Esophagus muscularis mucosa (tissue), 4 donors: ENCODE results near the gene CDKN2A. TPM values are rescaled to one million over a fixed set of nuclear protein-coding genes. Genes with fewer than 3 reads are reported as not detected.
"Not testable (repeated sequence)": the region's sequence is repeated elsewhere in the genome, so short reads cannot be mapped to it uniquely, and the experiment has no call there.

Experiments
- DNase-seq: peaks from one replicate; pipeline ENCODE4 v3.0.0-alpha.2; 2017; ENCODE audit errors: extremely low spot score
- H3K27ac ChIP-seq, 4 donors: fragments of 200-600 bp; sonication (generic); replicated peaks in 1 of 4; 1 replicate in 3 of 4; 2 replicates in 1 of 4; pipeline ENCODE4 v1.5.1; 2016 to 2019; ENCODE audit warnings: mild to moderate bottlenecking in 1 of 4
- H3K27me3 ChIP-seq, 4 donors: fragments of 200-600 bp; sonication (generic); one replicate each; pipeline versions ENCODE4 v1.5.1 to v1.6.0; 2016 to 2019
- H3K36me3 ChIP-seq, 4 donors: fragments of 200-600 bp; sonication (generic); one replicate each; pipeline ENCODE4 v1.5.1; 2016 to 2019
- H3K4me1 ChIP-seq, 4 donors: fragments of 200-600 bp; sonication (generic); one replicate each; pipeline ENCODE4 v1.5.1; 2016 to 2019
- H3K4me3 ChIP-seq, 4 donors: fragments of 200-600 bp; sonication (generic); 1 replicate in 2 of 4; 2 replicates in 2 of 4; pipeline ENCODE4 v1.5.1; 2016 to 2019; ENCODE audit warnings: mild to moderate bottlenecking in 4 of 4, moderate library complexity in 1 of 4
- H3K9me3 ChIP-seq, 4 donors: fragments of 200-600 bp; sonication (generic); 1 replicate in 3 of 4; 2 replicates in 1 of 4; pipeline ENCODE4 v1.5.1; 2016 to 2019
- CTCF ChIP-seq, 3 experiments: fragments of 200-600 bp in 2 of 3; fragments of 450-650 bp in 1 of 3; sonication (generic) in 2 of 3; IDR thresholded peaks; one replicate each; pipeline ENCODE4 v1.5.1; 2017 to 2019; ENCODE audit warnings: antibody characterized with exemption in 3 of 3, mild to moderate bottlenecking in 2 of 3, moderate library complexity in 1 of 3
- EP300 ChIP-seq: sonication (generic); formaldehyde crosslinking; IDR thresholded peaks from one replicate; pipeline ENCODE4 v1.6.1; 2017; ENCODE audit warnings: antibody characterized with exemption
- POLR2A ChIP-seq: fragments of 450-650 bp; IDR thresholded peaks from one replicate; pipeline ENCODE4 v1.6.1; 2017; ENCODE audit warnings: antibody characterized with exemption, moderate library complexity, mild to moderate bottlenecking, low read depth
- POLR2AphosphoS5 ChIP-seq, 2 donors: sonication (generic); formaldehyde crosslinking; IDR thresholded peaks; one replicate each; pipeline ENCODE4 v1.6.1; 2017; ENCODE audit warnings: antibody characterized with exemption in 2 of 2
- WGBS: methylation state at CpG from one replicate; pipeline ENCODE4 v1.1.5; 2018; 5-methylcytosine and 5-hydroxymethylcytosine counted together
- intact Hi-C: fragments of 100-400 bp; cut with DNase I; formaldehyde crosslinking; loops from one replicate; pipeline ENCODE4 v1.15.1; 2023
- total RNA-seq, 4 donors: library from RNA; depleted of rRNA; stranded (reverse); fragments of >200 nt; gene quantifications; one replicate each; pipeline versions ENCODE4 v1.1.0 to v1.2.1, GENCODE V29; 2016

Gene CDKN2A
- total RNA-seq, 4 donors from 2014 or later = 3.1 to 6.0 (median 4.4) TPM

- peaks cover 10 to 17% (median 16%) of the 10 kb centered on the region in 4 donors for H3K4me1 ChIP-seq
- peaks cover 0 to 44% (median 18%) of the 10 kb centered on the region in 4 donors for H3K27me3 ChIP-seq
- TF ChIP-seq POLR2A (no peak), POLR2AphosphoS5 (IDR thresholded peaks at IDR 0.05) (no peak), CTCF (IDR thresholded peaks at IDR 0.05) (no peak), EP300 (no peak)
- DNase-seq = no peak
- intact Hi-C loops = no loop called here
- no peaks in the 10 kb centered on the region for H3K36me3 ChIP-seq
- 100% methylated on average over 2 of the region's 2 CpGs for WGBS
- no peak overlapping the region for H3K27ac ChIP-seq
- peaks cover 0 to 3% (median 0%) of the 10 kb centered on the region in 4 donors for H3K9me3 ChIP-seq
- no peak overlapping the region for H3K4me3 ChIP-seq
Observed at GRCh38 chr9:21961569-21961968, 32.6 kb downstream of the CDKN2A start.

- H3K9me3 ChIP-seq, H3K27ac ChIP-seq, DNase-seq, H3K36me3 ChIP-seq, H3K4me1 ChIP-seq, intact Hi-C loops, H3K4me3 ChIP-seq: not testable (repeated sequence)
- peaks cover 0 to 21% (median 0%) of the 10 kb centered on the region in 4 donors for H3K27me3 ChIP-seq
- 92% methylated on average over 17 of the region's 33 CpGs for WGBS
Observed at GRCh38 chr9:21959268-21959667, 34.9 kb downstream of the CDKN2A start.

- Histone ChIP-seq H3K27me3 (peaks cover 0 to 17% (median 0%) of the 10 kb centered on the region in 4 donors), H3K9me3 (peaks cover 0 to 3% (median 0%) of the 10 kb centered on the region in 4 donors), H3K4me3 (no peak overlapping the region), H3K4me1 (no peaks in the 10 kb centered on the region), H3K27ac (no peak overlapping the region), H3K36me3 (no peaks in the 10 kb centered on the region)
- no peak for TF ChIP-seq POLR2AphosphoS5 (IDR thresholded peaks at IDR 0.05)
- TF ChIP-seq EP300 = no peak
- TF ChIP-seq POLR2A = no peak
- no peak for TF ChIP-seq CTCF (IDR thresholded peaks at IDR 0.05)
- no peak for DNase-seq
- WGBS = 71% methylated on average over 2 of the region's 2 CpGs
- intact Hi-C loops = no loop called here
Observed at GRCh38 chr9:21958833-21959232, 35.4 kb downstream of the CDKN2A start.

- H3K27ac ChIP-seq = no peak overlapping the region
- DNase-seq = no peak
- WGBS = 100% methylated on average over 2 of the region's 2 CpGs
- H3K4me3 ChIP-seq = no peak overlapping the region
- no peaks in the 10 kb centered on the region for H3K27me3 ChIP-seq
- intact Hi-C loops = no loop called here
- H3K9me3 ChIP-seq = no peaks in the 10 kb centered on the region
- H3K4me1 ChIP-seq = no peaks in the 10 kb centered on the region
- TF ChIP-seq POLR2AphosphoS5 (IDR thresholded peaks at IDR 0.05) (no peak), POLR2A (no peak), EP300 (no peak), CTCF (IDR thresholded peaks at IDR 0.05) (no peak)
- no peaks in the 10 kb centered on the region for H3K36me3 ChIP-seq
Observed at GRCh38 chr9:21945606-21946005, 48.6 kb downstream of the CDKN2A start.

- WGBS = 87% methylated on average over 4 of the region's 4 CpGs
- Histone ChIP-seq H3K36me3 (no peaks in the 10 kb centered on the region), H3K4me1 (no peaks in the 10 kb centered on the region), H3K9me3 (no peaks in the 10 kb centered on the region), H3K27me3 (no peaks in the 10 kb centered on the region), H3K4me3 (no peak overlapping the region), H3K27ac (no peak overlapping the region)
- TF ChIP-seq EP300 (no peak), POLR2AphosphoS5 (IDR thresholded peaks at IDR 0.05) (no peak), POLR2A (no peak), CTCF (IDR thresholded peaks at IDR 0.05) (no peak)
- intact Hi-C loops = no loop called here
- DNase-seq = no peak
Observed at GRCh38 chr9:21943464-21943863, 50.7 kb downstream of the CDKN2A start.
